Left ventricle myocardium inferior (tissue), 1 donor: ENCODE measurements around the gene DAB1. TPM values are rescaled to one million over a fixed set of nuclear protein-coding genes. Genes with fewer than 3 reads are reported as not detected.

ENCODE experiments used
- DNase-seq: peaks from one replicate; pipeline ENCODE4 v3.0.0-alpha.2; 2020
- H3K27ac ChIP-seq: fragments of 200-600 bp; replicated peaks from 2 replicates; pipeline ENCODE4 v1.8.0; 2021
- H3K27me3 ChIP-seq: fragments of 200-600 bp; 2 replicates; pipeline ENCODE4 v1.8.0; 2021; ENCODE audit warnings: low read depth
- H3K36me3 ChIP-seq: fragments of 200-600 bp; 2 replicates; pipeline ENCODE4 v1.8.0; 2021
- H3K4me1 ChIP-seq: fragments of 200-600 bp; 2 replicates; pipeline ENCODE4 v1.8.0; 2021
- H3K4me3 ChIP-seq: fragments of 200-600 bp; 2 replicates; pipeline ENCODE4 v1.8.0; 2021; ENCODE audit warnings: mild to moderate bottlenecking, moderate library complexity
- H3K9me3 ChIP-seq: fragments of 200-600 bp; replicated peaks from 2 replicates; pipeline ENCODE4 v1.8.0; 2021
- intact Hi-C: fragments of 100-400 bp; cut with micrococcal nuclease; formaldehyde crosslinking; loops from one replicate; pipeline ENCODE4 v1.11.0; 2022
- total RNA-seq: library from RNA; stranded (reverse); fragmentation: NEBNext Ultra II Directional; extraction: Animal tissue kit (Norgen Biotek cat#: 25700); gene quantifications from one replicate; pipeline ENCODE4 v1.2.1, GENCODE V29; 2021
- TF ChIP-seq, protein P1 (sequence below): fragments of 200-600 bp; IDR thresholded peaks from 2 replicates; pipeline ENCODE4 v1.8.0; 2021; ENCODE audit warnings: antibody characterized with exemption, mild to moderate bottlenecking, borderline replicate concordance
- donor health status: DM: no; HTN: yes; CAD: no; lungs with severe emphysema.

The DAB1 gene
- total RNA-seq, 1 donor from 2014 or later: 0.77 TPM

DNA sequence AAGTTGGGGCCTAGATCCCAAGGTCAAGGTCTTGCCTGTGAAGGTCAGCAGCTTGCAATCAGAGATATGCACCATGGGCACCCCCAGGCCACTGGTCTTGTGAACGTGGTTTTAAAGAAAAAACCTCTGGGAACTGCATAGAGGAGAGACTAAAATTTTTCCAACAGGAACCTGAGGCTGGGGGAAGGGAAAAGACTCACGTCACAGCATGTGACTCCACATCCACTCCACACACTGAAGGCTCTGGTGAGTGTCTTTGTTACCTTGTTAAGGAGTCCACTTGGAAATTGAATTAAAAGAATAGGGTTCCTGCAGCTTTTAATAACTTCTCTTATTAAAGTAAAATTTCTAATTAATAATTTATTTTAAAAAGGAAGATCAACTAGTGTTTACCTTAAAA is 224.9 kb downstream of the DAB1 start:
- intact Hi-C loops: no loop called here
- TF ChIP-seq, protein P1, sequence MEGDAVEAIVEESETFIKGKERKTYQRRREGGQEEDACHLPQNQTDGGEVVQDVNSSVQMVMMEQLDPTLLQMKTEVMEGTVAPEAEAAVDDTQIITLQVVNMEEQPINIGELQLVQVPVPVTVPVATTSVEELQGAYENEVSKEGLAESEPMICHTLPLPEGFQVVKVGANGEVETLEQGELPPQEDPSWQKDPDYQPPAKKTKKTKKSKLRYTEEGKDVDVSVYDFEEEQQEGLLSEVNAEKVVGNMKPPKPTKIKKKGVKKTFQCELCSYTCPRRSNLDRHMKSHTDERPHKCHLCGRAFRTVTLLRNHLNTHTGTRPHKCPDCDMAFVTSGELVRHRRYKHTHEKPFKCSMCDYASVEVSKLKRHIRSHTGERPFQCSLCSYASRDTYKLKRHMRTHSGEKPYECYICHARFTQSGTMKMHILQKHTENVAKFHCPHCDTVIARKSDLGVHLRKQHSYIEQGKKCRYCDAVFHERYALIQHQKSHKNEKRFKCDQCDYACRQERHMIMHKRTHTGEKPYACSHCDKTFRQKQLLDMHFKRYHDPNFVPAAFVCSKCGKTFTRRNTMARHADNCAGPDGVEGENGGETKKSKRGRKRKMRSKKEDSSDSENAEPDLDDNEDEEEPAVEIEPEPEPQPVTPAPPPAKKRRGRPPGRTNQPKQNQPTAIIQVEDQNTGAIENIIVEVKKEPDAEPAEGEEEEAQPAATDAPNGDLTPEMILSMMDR: no peak
- DNase-seq: no peak

DNA sequence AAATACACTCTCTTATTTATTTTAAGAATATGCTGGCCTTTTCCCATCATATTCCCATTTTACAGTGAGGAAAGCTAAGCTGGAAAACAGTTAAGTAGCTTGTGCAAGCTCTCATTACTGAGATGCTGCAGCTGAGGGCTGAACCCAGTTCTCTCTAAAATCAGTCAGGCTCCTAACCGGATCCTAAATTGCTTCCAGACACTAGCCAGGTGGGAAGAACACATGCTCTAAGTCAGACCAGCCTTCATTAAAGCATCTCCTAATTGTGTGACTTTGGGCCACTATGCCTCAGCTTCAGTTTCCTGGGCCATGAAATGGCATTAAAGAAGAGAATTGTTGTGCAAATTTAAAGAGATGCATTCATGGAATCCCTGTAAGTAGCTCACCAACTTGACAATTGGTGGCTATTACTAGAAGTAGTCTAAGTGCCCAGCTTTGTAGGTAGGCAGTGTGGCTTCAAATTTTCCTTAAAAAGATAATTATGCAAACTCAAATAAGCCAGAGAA is 228.4 kb downstream of the DAB1 start:
- intact Hi-C loops: no loop called here
- TF ChIP-seq, protein P1: no peak

More for the DNA sequence above, 224.9 kb downstream of the DAB1 start:
- H3K4me3 ChIP-seq: no peak overlapping the region
- no peaks in the 10 kb centered on the region for H3K27me3 ChIP-seq
- no peaks in the 10 kb centered on the region for H3K36me3 ChIP-seq
- H3K4me1 ChIP-seq: peaks cover 6% of the 10 kb centered on the region
- no peaks in the 10 kb centered on the region for H3K9me3 ChIP-seq
- H3K27ac ChIP-seq: no peak overlapping the region

DNA sequence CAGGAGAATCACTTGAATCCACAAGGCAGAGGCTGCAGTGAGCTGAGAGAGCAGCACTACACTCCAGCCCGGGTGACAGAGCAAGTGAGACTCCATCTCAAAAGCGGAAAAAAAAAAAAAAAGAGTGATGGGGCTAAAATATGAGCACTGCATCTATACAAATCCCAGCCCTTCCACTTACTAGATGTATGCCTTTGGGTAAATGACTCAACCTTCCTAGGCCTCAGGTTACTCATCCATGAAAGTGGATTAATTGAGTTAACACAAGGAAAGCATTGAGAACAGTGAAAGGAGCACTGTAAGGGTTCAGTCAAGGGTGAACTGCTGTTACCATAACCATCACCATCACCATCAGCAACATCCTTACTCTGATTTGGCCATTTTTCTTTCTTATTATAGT is 231.6 kb downstream of the DAB1 start:
- no peaks in the 10 kb centered on the region for H3K9me3 ChIP-seq
- TF ChIP-seq, protein P1: no peak
- no peak overlapping the region for H3K27ac ChIP-seq
- H3K4me3 ChIP-seq: no peak overlapping the region
- H3K4me1 ChIP-seq: no peaks in the 10 kb centered on the region
- H3K36me3 ChIP-seq: no peaks in the 10 kb centered on the region
- intact Hi-C loops: no loop called here
- H3K27me3 ChIP-seq: no peaks in the 10 kb centered on the region
- DNase-seq: no peak

More for the DNA sequence above, 228.4 kb downstream of the DAB1 start:
- Histone ChIP-seq H3K4me3 (no peak overlapping the region), H3K9me3 (no peaks in the 10 kb centered on the region), H3K27me3 (no peaks in the 10 kb centered on the region), H3K36me3 (no peaks in the 10 kb centered on the region), H3K4me1 (peaks cover 6% of the 10 kb centered on the region), H3K27ac (no peak overlapping the region)
- no peak for DNase-seq

DNA sequence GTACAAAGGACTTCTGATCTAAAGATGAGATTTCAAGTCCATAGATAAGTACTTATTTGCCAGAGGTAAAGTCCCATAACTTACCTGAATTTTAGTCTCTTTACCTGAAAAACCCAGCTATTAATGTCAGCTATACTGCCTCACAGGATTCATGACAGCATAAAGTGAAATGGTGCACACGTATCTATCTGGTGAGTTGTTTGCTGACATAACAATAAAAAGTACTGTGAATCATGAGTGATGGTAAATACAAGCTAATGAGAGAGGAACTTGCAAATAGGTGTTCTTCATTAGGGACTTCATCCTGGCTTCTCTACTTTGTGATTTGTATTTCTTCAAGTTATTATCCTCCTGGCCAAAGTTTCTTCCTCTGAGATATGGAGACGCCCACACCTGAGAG is 233.0 kb downstream of the DAB1 start:
- DNase-seq: no peak
- no peaks in the 10 kb centered on the region for H3K4me1 ChIP-seq
- intact Hi-C loops: no loop called here
- TF ChIP-seq, protein P1: no peak
- no peaks in the 10 kb centered on the region for H3K36me3 ChIP-seq
- no peak overlapping the region for H3K27ac ChIP-seq
- no peak overlapping the region for H3K4me3 ChIP-seq
- no peaks in the 10 kb centered on the region for H3K9me3 ChIP-seq
- no peaks in the 10 kb centered on the region for H3K27me3 ChIP-seq

DNA sequence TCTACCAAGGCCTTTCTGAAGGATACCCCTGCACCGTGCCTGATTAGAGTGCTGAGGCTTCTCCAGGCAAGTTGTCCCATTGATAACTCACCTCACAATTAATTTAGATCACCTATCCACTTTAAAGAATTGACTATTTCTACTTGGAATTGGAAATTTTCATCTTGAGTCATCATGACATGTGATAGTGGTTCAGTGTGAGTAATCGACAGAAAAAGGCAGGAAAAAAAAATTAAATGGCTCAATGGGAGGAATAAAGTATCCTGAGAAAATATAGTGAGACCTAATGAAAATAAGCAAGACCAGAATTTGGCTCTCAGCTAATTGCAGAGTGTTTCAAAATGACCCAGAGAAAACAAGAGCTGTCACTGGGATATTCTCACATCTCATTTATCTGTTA is 235.7 kb downstream of the DAB1 start:
- Histone ChIP-seq H3K36me3 (no peaks in the 10 kb centered on the region), H3K4me3 (no peak overlapping the region), H3K4me1 (no peaks in the 10 kb centered on the region), H3K27me3 (no peaks in the 10 kb centered on the region), H3K27ac (no peak overlapping the region), H3K9me3 (no peaks in the 10 kb centered on the region)
- TF ChIP-seq, protein P1: no peak
- no peak for DNase-seq
- intact Hi-C loops: no loop called here

DNA sequence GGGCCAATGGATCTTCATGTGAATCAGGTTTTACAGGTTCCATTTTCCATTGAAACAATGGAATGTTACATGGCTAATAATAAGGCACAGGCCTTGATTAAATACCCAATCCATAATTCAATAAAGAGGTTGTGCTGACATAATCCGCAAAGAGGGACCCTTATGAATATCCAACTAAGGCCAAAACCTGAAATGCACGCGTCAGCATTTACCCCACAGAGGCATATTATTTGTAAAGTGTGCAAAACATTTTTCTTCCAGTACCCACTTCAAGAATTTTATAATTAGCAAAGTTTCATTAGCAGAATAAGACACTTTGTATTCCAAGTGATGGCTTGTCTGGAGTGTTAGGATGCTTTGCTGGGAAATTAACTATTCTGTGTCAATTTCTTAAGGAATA is 237.4 kb downstream of the DAB1 start:
- DNase-seq: no peak
- H3K9me3 ChIP-seq: no peaks in the 10 kb centered on the region
- H3K36me3 ChIP-seq: no peaks in the 10 kb centered on the region
- no peak overlapping the region for H3K27ac ChIP-seq
- no peaks in the 10 kb centered on the region for H3K27me3 ChIP-seq
- TF ChIP-seq, protein P1: no peak
- no peaks in the 10 kb centered on the region for H3K4me1 ChIP-seq
- no peak overlapping the region for H3K4me3 ChIP-seq
- intact Hi-C loops: no loop called here
